H1 (cell line): ENCODE results near the gene PFKP. TPM values are rescaled to one million over a fixed set of nuclear protein-coding genes. Genes with fewer than 3 reads are reported as not detected.

Experiments used
- CTCF ChIA-PET: fragments of 300-600 bp; sonication (Branson Sonifier 250); formaldehyde crosslinking; loops from one replicate; lab custom pipeline; 2021; ENCODE audit not compliant: partially characterized antibody; lab: Charles Lee
- POLR2A ChIA-PET: fragments of 300-600 bp; sonication (Branson Sonifier 250); formaldehyde crosslinking; loops from one replicate; lab custom pipeline; 2021; ENCODE audit warnings: inconsistent platforms; ENCODE audit not compliant: partially characterized antibody; lab: Charles Lee
- DNase-seq, 2 experiments: peaks; one replicate each; pipeline versions ENCODE4 v3.0.0 to v3.0.0-alpha.2; 2010 to 2022; ENCODE audit warnings: low spot score in 2 of 2, low read depth in 1 of 2, mixed read lengths in 1 of 2
- FAIRE-seq: peaks from 2 replicates; lab custom pipeline; 2011; peaks lifted over from hg19 to GRCh38; lab: Jason Lieb, UNC
- H2AFZ ChIP-seq: 2 replicates; pipeline ENCODE4 v1.8.1; 2012; ENCODE audit warnings: low read length, inconsistent platforms
- H2AK5ac ChIP-seq: 2 replicates; pipeline ENCODE4 v1.6.1; 2013; ENCODE audit warnings: low read depth, low read length
- H2BK120ac ChIP-seq: replicated peaks from 2 replicates; pipeline ENCODE3; 2013; ENCODE audit warnings: low read depth, low read length, inconsistent platforms
- H2BK12ac ChIP-seq: 2 replicates; pipeline ENCODE4 v1.6.1; 2013; ENCODE audit warnings: low read depth, low read length
- H2BK15ac ChIP-seq: 2 replicates; pipeline ENCODE4 v1.6.1; 2013; ENCODE audit warnings: low read length
- H2BK20ac ChIP-seq: 2 replicates; pipeline ENCODE4 v1.6.1; 2013; ENCODE audit warnings: low read length
- H2BK5ac ChIP-seq: 2 replicates; pipeline ENCODE4 v1.6.1; 2013; ENCODE audit warnings: low read depth, low read length
- H3K14ac ChIP-seq: 2 replicates; pipeline ENCODE4 v1.6.1; 2013; ENCODE audit warnings: inconsistent platforms; ENCODE audit not compliant: insufficient read length
- H3K18ac ChIP-seq: 2 replicates; pipeline ENCODE4 v1.6.1; 2013; ENCODE audit warnings: low read length; ENCODE audit errors: extremely low read depth
- H3K23ac ChIP-seq: 2 replicates; pipeline ENCODE4 v1.6.1; 2013; ENCODE audit warnings: inconsistent platforms; ENCODE audit not compliant: insufficient read length
- H3K23me2 ChIP-seq: 2 replicates; pipeline ENCODE4 v1.6.1; 2013; ENCODE audit warnings: low read depth, low read length
- H3K27ac ChIP-seq: 2 replicates; pipeline ENCODE4 v1.6.1; 2011; ENCODE audit warnings: low read depth, low read length, inconsistent platforms
- H3K27me3 ChIP-seq, 4 experiments: replicated peaks in 1 of 4; 1 replicate in 1 of 4; 2 replicates in 3 of 4; pipeline versions ENCODE4 v1.6.1 to v1.8.1; 2011 to 2013; ENCODE audit warnings: low read length in 3 of 4, mild to moderate bottlenecking in 3 of 4, inconsistent platforms in 2 of 4, mixed read lengths in 2 of 4, moderate library complexity in 1 of 4; ENCODE audit not compliant: control insufficient read depth in 3 of 4, insufficient read depth in 3 of 4; ENCODE audit errors: extremely low read depth in 1 of 4
- H3K36me3 ChIP-seq, 4 experiments: 2 replicates each; pipeline versions ENCODE4 v1.6.1 to v1.8.1; 2011 to 2013; ENCODE audit warnings: mild to moderate bottlenecking in 4 of 4, low read length in 3 of 4, moderate library complexity in 2 of 4, control low read depth in 1 of 4, inconsistent platforms in 1 of 4; ENCODE audit not compliant: insufficient read depth in 4 of 4, control insufficient read depth in 2 of 4
- H3K4ac ChIP-seq: replicated peaks from 2 replicates; pipeline ENCODE3; 2013; ENCODE audit warnings: low read length, low read depth, mixed read lengths, inconsistent platforms; ENCODE audit not compliant: insufficient read length
- H3K4me1 ChIP-seq, 4 experiments: replicated peaks in 1 of 4; 1 replicate in 1 of 4; 2 replicates in 3 of 4; pipeline versions ENCODE4 v1.6.1 to v1.8.1; 2011 to 2013; ENCODE audit warnings: low read length in 3 of 4, inconsistent platforms in 2 of 4, mixed read lengths in 1 of 4; ENCODE audit not compliant: insufficient read depth in 4 of 4, control insufficient read depth in 3 of 4
- H3K4me2 ChIP-seq, 2 experiments: 2 replicates each; pipeline versions ENCODE4 v1.6.1 to v1.8.1; 2011 to 2013; ENCODE audit warnings: low read depth in 2 of 2, low read length in 2 of 2, control low read depth in 1 of 2, inconsistent platforms in 1 of 2, mild to moderate bottlenecking in 1 of 2; ENCODE audit not compliant: insufficient read depth in 1 of 2
- H3K4me3 ChIP-seq, 4 experiments: fragments of 200-600, 300-600 bp in 1 of 4; sonication (generic), shearing (Covaris generic), sonication (Bioruptor Twin) in 1 of 4; 2 replicates each; pipeline versions ENCODE4 v1.5.1 to v1.8.1; 2011 to 2016; ENCODE audit warnings: low read length in 4 of 4, low read depth in 3 of 4, control low read depth in 2 of 4, inconsistent platforms in 2 of 4, mild to moderate bottlenecking in 2 of 4, mixed read lengths in 1 of 4, moderate library complexity in 1 of 4; ENCODE audit not compliant: insufficient read depth in 2 of 4; ENCODE audit errors: extremely low read depth in 1 of 4
- H3K56ac ChIP-seq: replicated peaks from 2 replicates; pipeline ENCODE3; 2013; ENCODE audit warnings: low read depth, mild to moderate bottlenecking, mixed read lengths, low read length, inconsistent platforms; ENCODE audit not compliant: insufficient read length
- H3K79me1 ChIP-seq: 2 replicates; pipeline ENCODE4 v1.6.1; 2013; ENCODE audit warnings: low read depth, low read length, control low read depth
- H3K79me2 ChIP-seq, 2 experiments: 2 replicates each; pipeline versions ENCODE4 v1.6.1 to v1.8.1; 2012 to 2013; ENCODE audit warnings: low read length in 2 of 2, mild to moderate bottlenecking in 2 of 2, inconsistent platforms in 1 of 2; ENCODE audit not compliant: insufficient read depth in 2 of 2, control insufficient read depth in 1 of 2
- H3K9ac ChIP-seq, 4 experiments: replicated peaks in 1 of 4; 1 replicate in 1 of 4; 2 replicates in 3 of 4; pipeline versions ENCODE4 v1.6.1 to v1.8.1; 2011 to 2013; ENCODE audit warnings: low read depth in 3 of 4, low read length in 3 of 4, control low read depth in 2 of 4, mild to moderate bottlenecking in 2 of 4, moderate library complexity in 2 of 4, inconsistent platforms in 1 of 4; ENCODE audit errors: extremely low read depth in 1 of 4
- H3K9me3 ChIP-seq, 2 experiments: 2 replicates each; pipeline versions ENCODE4 v1.6.1 to v1.8.1; 2012 to 2013; ENCODE audit warnings: mild to moderate bottlenecking in 2 of 2, moderate library complexity in 2 of 2, control low read depth in 1 of 2, inconsistent platforms in 1 of 2, low read depth in 1 of 2, low read length in 1 of 2, mixed read lengths in 1 of 2; ENCODE audit not compliant: insufficient read depth in 2 of 2
- H4K20me1 ChIP-seq, 2 experiments: replicated peaks in 1 of 2; 2 replicates each; pipeline versions ENCODE3 to v1.8.1; 2011 to 2013; ENCODE audit warnings: inconsistent platforms in 2 of 2, low read length in 2 of 2, mild to moderate bottlenecking in 1 of 2; ENCODE audit not compliant: insufficient read depth in 2 of 2, control insufficient read depth in 1 of 2
- H4K5ac ChIP-seq: 2 replicates; pipeline ENCODE4 v1.6.1; 2013; ENCODE audit warnings: low read length, low read depth, mixed read lengths, inconsistent platforms; ENCODE audit not compliant: insufficient read length
- H4K8ac ChIP-seq: 2 replicates; pipeline ENCODE4 v1.8.0; 2013; ENCODE audit warnings: mild to moderate bottlenecking, moderate library complexity, low read length, inconsistent platforms; ENCODE audit not compliant: insufficient read depth; ENCODE audit errors: extremely low read depth
- H4K91ac ChIP-seq: replicated peaks from 2 replicates; pipeline ENCODE3; 2013; ENCODE audit warnings: low read length, mixed read lengths, inconsistent platforms; ENCODE audit not compliant: insufficient read length
- NANOG ChIP-seq: IDR thresholded peaks from 2 replicates; pipeline ENCODE4 v1.6.1; 2011; ENCODE audit warnings: low read length, low read depth, mild to moderate bottlenecking, inconsistent platforms; ENCODE audit not compliant: insufficient read depth, poor library complexity, severe bottlenecking
- SIN3A ChIP-seq, 2 experiments: IDR thresholded peaks in 1 of 2; conservative IDR thresholded peaks in 1 of 2; 2 replicates each; pipeline ENCODE4 v1.6.1; 2011 to 2012; ENCODE audit warnings: low read length in 2 of 2, improper control_type of control experiment in 1 of 2, low read depth in 1 of 2, mild to moderate bottlenecking in 1 of 2
- SP2 ChIP-seq: IDR thresholded peaks from 2 replicates; pipeline ENCODE4 v1.6.1; 2012; ENCODE audit warnings: mild to moderate bottlenecking, low read length, inconsistent platforms
- YY1 ChIP-seq: IDR thresholded peaks from 2 replicates; pipeline ENCODE4 v1.6.1; 2011; ENCODE audit warnings: low read depth, mild to moderate bottlenecking, low read length
- WGBS, 2 experiments: shearing (Covaris generic) in 1 of 2; methylation state at CpG; one replicate each; pipeline versions ENCODE4 v1.1.6 to v1.1.7; 2013 to 2015; ENCODE audit warnings: low lambda C conversion rate in 2 of 2, mixed read lengths in 2 of 2, inconsistent platforms in 1 of 2, low coverage in 1 of 2, missing lambda C conversion rate in 1 of 2; ENCODE audit not compliant: insufficient replicate concordance in 2 of 2, insufficient coverage in 1 of 2, insufficient read length in 1 of 2; ENCODE audit errors: extremely low coverage in 1 of 2, missing lambda C conversion rate in 1 of 2; 5-methylcytosine and 5-hydroxymethylcytosine counted together
- polyA plus RNA-seq, 7 experiments: library from polyadenylated mRNA; depleted of rRNA in 3 of 7; stranded (reverse) in 5 of 7; unstranded in 2 of 7; fragments of >200 nt in 5 of 7; fragments of 200-250 nt in 2 of 7; gene quantifications; 1 replicate in 5 of 7; 2 replicates in 1 of 7; 4 replicates in 1 of 7; pipeline versions ENCODE4 v1.2.1 to v1.2.3, GENCODE V29; 2011 to 2013; ENCODE audit warnings: missing spikeins in 2 of 7, mixed read lengths in 2 of 7
- total RNA-seq: library from RNA; stranded (reverse); fragmentation: NEBNext Ultra II Directional; extraction: Animal tissue kit (Norgen Biotek cat#: 25700); gene quantifications from 2 replicates; pipeline ENCODE4 v1.2.1, GENCODE V29; 2021
- TF ChIP-seq, protein P1 (sequence below), 3 experiments: IDR thresholded peaks; 1 replicate in 2 of 3; 2 replicates in 1 of 3; pipeline versions ENCODE4 v1.5.1 to v1.6.1; 2011; ENCODE audit warnings: low read length in 3 of 3, mild to moderate bottlenecking in 3 of 3, inconsistent platforms in 2 of 3, low read depth in 1 of 3, moderate library complexity in 1 of 3; ENCODE audit not compliant: insufficient read depth in 1 of 3; ENCODE audit errors: control extremely low read depth in 1 of 3

Gene PFKP
- total and polyA plus RNA-seq, 2 of the 8 experiments (the other 6 are each of a cell fraction or from before 2014, with no cell fraction given) = 51.2 to 128 TPM

DNA sequence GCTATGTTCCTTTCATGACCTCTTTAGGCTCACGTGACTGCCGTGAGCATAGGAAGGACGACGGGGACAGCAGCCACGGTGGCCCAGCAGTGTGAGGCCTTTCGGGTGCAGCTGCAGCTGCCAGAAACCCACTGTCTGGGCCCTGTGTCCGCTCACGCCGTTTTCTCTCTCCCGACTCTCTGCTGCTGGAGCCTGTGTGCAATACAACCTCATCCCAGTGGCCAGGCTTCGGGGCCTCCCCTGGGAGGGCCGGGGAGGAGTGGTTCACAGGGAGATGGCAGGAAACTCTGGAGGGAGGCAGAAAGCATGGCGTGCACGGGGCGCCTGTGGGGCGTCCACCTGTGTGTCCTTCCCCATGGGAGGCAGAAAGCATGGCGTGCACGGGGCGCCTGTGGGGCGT lies 38.6 kb downstream of the PFKP start:
- Histone ChIP-seq H2BK120ac (no peak overlapping the region), H2AFZ (no peak overlapping the region), H2BK20ac (no peak overlapping the region), H3K4me1 (peaks cover 0 to 4% (median 0%) of the 10 kb centered on the region in 4 experiments; a peak in 1 of 7 replicates), H3K23me2 (no peaks in the 10 kb centered on the region; the same call in 1 of the 2 replicates), H4K91ac (no peak overlapping the region), H3K4me3 (no peak overlapping the region), H3K27me3 (no peaks in the 10 kb centered on the region), H3K79me1 (peaks cover 4% of the 10 kb centered on the region), H2BK12ac (no peak overlapping the region), H4K20me1 (peaks cover 0 to 13% of the 10 kb centered on the region in 2 experiments), H4K8ac (no peak overlapping the region), H2AK5ac (no peak overlapping the region), H3K4me2 (no peak overlapping the region), H3K14ac (no peak overlapping the region), H3K4ac (no peak overlapping the region), H3K9ac (no peak overlapping the region), H3K18ac (no peak overlapping the region), H3K27ac (no peak overlapping the region), H3K9me3 (no peaks in the 10 kb centered on the region), H3K56ac (no peak overlapping the region), H3K23ac (no peak overlapping the region), H3K36me3 (peaks cover 19 to 78% (median 54%) of the 10 kb centered on the region in 4 experiments), H2BK15ac (no peak overlapping the region), H2BK5ac (no peak overlapping the region), H3K79me2 (0 out of 4 replicates have a peak, but pooled peaks cover 2 to 4% of the 10 kb centered on the region in 2 experiments), H4K5ac (no peak overlapping the region)
- CTCF ChIA-PET = no interaction called here
- POLR2A ChIA-PET = no interaction called here
- FAIRE-seq = no peak
- DNase-seq = no peak
- TF ChIP-seq SP2 (no peak), SIN3A (conservative IDR thresholded peaks at IDR 0.05 in 1 of 2, IDR thresholded peaks at IDR 0.05 in 1 of 2; ENCODE audit: low read depth in 1 of 2, low read length in 2 of 2) (no peak), NANOG (no peak), YY1 (no peak)
- TF ChIP-seq, protein P1, sequence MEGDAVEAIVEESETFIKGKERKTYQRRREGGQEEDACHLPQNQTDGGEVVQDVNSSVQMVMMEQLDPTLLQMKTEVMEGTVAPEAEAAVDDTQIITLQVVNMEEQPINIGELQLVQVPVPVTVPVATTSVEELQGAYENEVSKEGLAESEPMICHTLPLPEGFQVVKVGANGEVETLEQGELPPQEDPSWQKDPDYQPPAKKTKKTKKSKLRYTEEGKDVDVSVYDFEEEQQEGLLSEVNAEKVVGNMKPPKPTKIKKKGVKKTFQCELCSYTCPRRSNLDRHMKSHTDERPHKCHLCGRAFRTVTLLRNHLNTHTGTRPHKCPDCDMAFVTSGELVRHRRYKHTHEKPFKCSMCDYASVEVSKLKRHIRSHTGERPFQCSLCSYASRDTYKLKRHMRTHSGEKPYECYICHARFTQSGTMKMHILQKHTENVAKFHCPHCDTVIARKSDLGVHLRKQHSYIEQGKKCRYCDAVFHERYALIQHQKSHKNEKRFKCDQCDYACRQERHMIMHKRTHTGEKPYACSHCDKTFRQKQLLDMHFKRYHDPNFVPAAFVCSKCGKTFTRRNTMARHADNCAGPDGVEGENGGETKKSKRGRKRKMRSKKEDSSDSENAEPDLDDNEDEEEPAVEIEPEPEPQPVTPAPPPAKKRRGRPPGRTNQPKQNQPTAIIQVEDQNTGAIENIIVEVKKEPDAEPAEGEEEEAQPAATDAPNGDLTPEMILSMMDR (IDR thresholded peaks at IDR 0.05; ENCODE audit: control extremely low read depth in 1 of 3, insufficient read depth in 1 of 3, low read depth in 1 of 3, low read length in 3 of 3) = no peak
- 87% methylated on average over 11 of the region's 20 CpGs; no CpG with 5 or more reads in 1 of the 2 experiments for WGBS, 2 experiments
